ENCODE data around the gene PGGHG. TPM values are rescaled to one million over a fixed set of nuclear protein-coding genes. Genes with fewer than 3 reads are reported as not detected.
A peak's percentile ranks its signal among the peaks of the same experiment; 100 is the strongest.

PGGHG gene
- total RNA-seq, 2 donors from 2014 or later = 248 to 484 TPM

GRCh38 chr11:256952-257737, 31.8 kb upstream of the PGGHG start:
- intact Hi-C loops (cut with DNase I) = no loop called here

GRCh38 chr11:257766-258493, 31.0 kb upstream of the PGGHG start:
- H3K4me3 ChIP-seq = no peak overlapping the region
- no peaks in the 10 kb centered on the region for H3K9me3 ChIP-seq
- ATAC-seq (no peak), DNase-seq (no peak)
- WGBS, 2 donors = 49 to 50% methylated on average over 13 to 15 of the region's 15 CpGs
- no peaks in the 10 kb centered on the region for H3K36me3 ChIP-seq (replicated peaks in 1 of 2; ENCODE audit: insufficient read depth in 1 of 2, low read depth in 2 of 2)
- TF ChIP-seq CTCF (IDR thresholded peaks at IDR 0.05) = peak in 3 of 7 experiments; percentile 11 to 38 (median 23)
- no peak for TF ChIP-seq POLR2A (IDR thresholded peaks at IDR 0.05)
- no peaks in the 10 kb centered on the region for H3K27me3 ChIP-seq
- intact Hi-C loops (cut with DNase I) = no loop called here
- H3K4me1 ChIP-seq = no peaks in the 10 kb centered on the region
- H3K27ac ChIP-seq = no peak overlapping the region

More at GRCh38 chr11:256952-257737, 31.8 kb upstream of the PGGHG start:
- Histone ChIP-seq H3K27ac (no peak overlapping the region), H3K4me1 (no peaks in the 10 kb centered on the region), H3K36me3 (replicated peaks in 1 of 2; ENCODE audit: insufficient read depth in 1 of 2, low read depth in 2 of 2) (no peaks in the 10 kb centered on the region), H3K4me3 (no peak overlapping the region), H3K9me3 (no peaks in the 10 kb centered on the region), H3K27me3 (no peaks in the 10 kb centered on the region)
- 73 to 75% methylated on average over 14 of the region's 14 CpGs for WGBS, 2 donors
- TF ChIP-seq CTCF (IDR thresholded peaks at IDR 0.05) (no peak), POLR2A (IDR thresholded peaks at IDR 0.05) (no peak)
- no peak for DNase-seq
- no peak for ATAC-seq

GRCh38 chr11:259413-259812, 29.5 kb upstream of the PGGHG start:
- Histone ChIP-seq H3K36me3 (replicated peaks in 1 of 2; ENCODE audit: insufficient read depth in 1 of 2, low read depth in 2 of 2) (no peaks in the 10 kb centered on the region), H3K4me3 (no peak overlapping the region), H3K9me3 (no peaks in the 10 kb centered on the region), H3K4me1 (no peaks in the 10 kb centered on the region), H3K27me3 (no peaks in the 10 kb centered on the region), H3K27ac (no peak overlapping the region)
- DNase-seq = no peak
- TF ChIP-seq CTCF (IDR thresholded peaks at IDR 0.05) = no peak
- no peak for TF ChIP-seq POLR2A (IDR thresholded peaks at IDR 0.05)
- WGBS, 2 donors = 72 to 74% methylated on average over 10 of the region's 10 CpGs
- no peak for ATAC-seq
- intact Hi-C loops (cut with DNase I) = no loop called here

GRCh38 chr11:261624-262023, 27.3 kb upstream of the PGGHG start:
- Histone ChIP-seq H3K36me3 (replicated peaks in 1 of 2; ENCODE audit: insufficient read depth in 1 of 2, low read depth in 2 of 2) (no peaks in the 10 kb centered on the region), H3K27ac (no peak overlapping the region), H3K4me3 (no peak overlapping the region), H3K27me3 (no peaks in the 10 kb centered on the region), H3K4me1 (no peaks in the 10 kb centered on the region), H3K9me3 (no peaks in the 10 kb centered on the region)
- DNase-seq = no peak
- intact Hi-C loops (cut with DNase I) = no loop called here
- TF ChIP-seq CTCF (IDR thresholded peaks at IDR 0.05) = no peak
- TF ChIP-seq POLR2A (IDR thresholded peaks at IDR 0.05) = no peak
- no peak for ATAC-seq
- WGBS, 2 donors = 86 to 88% methylated on average over 4 of the region's 4 CpGs

All from body of pancreas (tissue), 4 donors.